ENCODE measurements around the gene PTPRA.

Gene PTPRA

GRCh38 chr20:3080939-3081388 is 207.7 kb downstream of the PTPRA start:
- Histone ChIP-seq H3K27ac (ENCODE audit: low read depth in 2 of 2, low read length in 2 of 2) (no peak overlapping the region), H3K9ac (ENCODE audit: low read depth in 1 of 2, low read length in 2 of 2) (no peak overlapping the region), H3K9me3 (ENCODE audit: control insufficient read depth in 2 of 2, low read length in 2 of 2) (no peaks in the 10 kb centered on the region), H3K4me1 (ENCODE audit: control insufficient read depth in 2 of 2, insufficient read depth in 2 of 2, low read length in 2 of 2) (no peaks in the 10 kb centered on the region), H3K4me3 (ENCODE audit: low read length in 2 of 2) (no peak overlapping the region), H3K27me3 (ENCODE audit: control insufficient read depth in 2 of 2, insufficient read depth in 2 of 2, low read length in 2 of 2) (peaks cover 30 to 33% of the 10 kb centered on the region in 2 donors), H3K36me3 (ENCODE audit: control insufficient read depth in 2 of 2, insufficient read depth in 2 of 2, low read length in 2 of 2) (no peaks in the 10 kb centered on the region)

GRCh38 chr20:3081641-3082040 is 208.4 kb downstream of the PTPRA start:
- Histone ChIP-seq H3K27me3 (ENCODE audit: control insufficient read depth in 2 of 2, insufficient read depth in 2 of 2, low read length in 2 of 2) (peaks cover 30 to 32% of the 10 kb centered on the region in 2 donors), H3K9me3 (ENCODE audit: control insufficient read depth in 2 of 2, low read length in 2 of 2) (no peaks in the 10 kb centered on the region), H3K4me3 (ENCODE audit: low read length in 2 of 2) (no peak overlapping the region), H3K27ac (ENCODE audit: low read depth in 2 of 2, low read length in 2 of 2) (no peak overlapping the region), H3K4me1 (ENCODE audit: control insufficient read depth in 2 of 2, insufficient read depth in 2 of 2, low read length in 2 of 2) (no peaks in the 10 kb centered on the region), H3K36me3 (ENCODE audit: control insufficient read depth in 2 of 2, insufficient read depth in 2 of 2, low read length in 2 of 2) (no peaks in the 10 kb centered on the region), H3K9ac (ENCODE audit: low read depth in 1 of 2, low read length in 2 of 2) (no peak overlapping the region)

- H3K27me3 ChIP-seq (ENCODE audit: control insufficient read depth in 2 of 2, insufficient read depth in 2 of 2, low read length in 2 of 2): peaks cover 29 to 30% of the 10 kb centered on the region in 2 donors
- no peak overlapping the region for H3K27ac ChIP-seq (ENCODE audit: low read depth in 2 of 2, low read length in 2 of 2)
- no peak overlapping the region for H3K9ac ChIP-seq (ENCODE audit: low read depth in 1 of 2, low read length in 2 of 2)
- no peaks in the 10 kb centered on the region for H3K4me1 ChIP-seq (ENCODE audit: control insufficient read depth in 2 of 2, insufficient read depth in 2 of 2, low read length in 2 of 2)
- no peaks in the 10 kb centered on the region for H3K9me3 ChIP-seq (ENCODE audit: control insufficient read depth in 2 of 2, low read length in 2 of 2)
- H3K36me3 ChIP-seq (ENCODE audit: control insufficient read depth in 2 of 2, insufficient read depth in 2 of 2, low read length in 2 of 2): no peaks in the 10 kb centered on the region
- H3K4me3 ChIP-seq (ENCODE audit: low read length in 2 of 2): peak overlapping the region in 1 of 2 donors; percentile 7
These were observed 209.1 kb downstream of the PTPRA start for GRCh38 chr20:3082306-3082951.

- Histone ChIP-seq H3K27ac (ENCODE audit: low read depth in 2 of 2, low read length in 2 of 2) (no peak overlapping the region), H3K9ac (ENCODE audit: low read depth in 1 of 2, low read length in 2 of 2) (no peak overlapping the region), H3K27me3 (ENCODE audit: control insufficient read depth in 2 of 2, insufficient read depth in 2 of 2, low read length in 2 of 2) (peaks cover 29 to 30% of the 10 kb centered on the region in 2 donors), H3K36me3 (ENCODE audit: control insufficient read depth in 2 of 2, insufficient read depth in 2 of 2, low read length in 2 of 2) (no peaks in the 10 kb centered on the region), H3K9me3 (ENCODE audit: control insufficient read depth in 2 of 2, low read length in 2 of 2) (no peaks in the 10 kb centered on the region), H3K4me1 (ENCODE audit: control insufficient read depth in 2 of 2, insufficient read depth in 2 of 2, low read length in 2 of 2) (no peaks in the 10 kb centered on the region), H3K4me3 (ENCODE audit: low read length in 2 of 2) (no peak overlapping the region)
These were observed 210.0 kb downstream of the PTPRA start for GRCh38 chr20:3082955-3083952.

GRCh38 chr20:3084283-3084985 is 211.2 kb downstream of the PTPRA start, which contains the start of gene AVP:
TSS of gene AVP (minus strand) at chr20:3084724. CDS start at chr20:3084674, 50 bp downstream.
- H3K9ac ChIP-seq (ENCODE audit: low read depth in 1 of 2, low read length in 2 of 2): no peak within 1 kb of the TSS
- H3K4me1 ChIP-seq (ENCODE audit: control insufficient read depth in 2 of 2, insufficient read depth in 2 of 2, low read length in 2 of 2): no peaks in the 10 kb centered on the region
- H3K9me3 ChIP-seq (ENCODE audit: control insufficient read depth in 2 of 2, low read length in 2 of 2): no peaks in the 10 kb centered on the region
- peaks cover 29 to 32% of the 10 kb centered on the region in 2 donors for H3K27me3 ChIP-seq (ENCODE audit: control insufficient read depth in 2 of 2, insufficient read depth in 2 of 2, low read length in 2 of 2)
- no peak within 1 kb of the TSS for H3K27ac ChIP-seq (ENCODE audit: low read depth in 2 of 2, low read length in 2 of 2)
- H3K4me3 ChIP-seq (ENCODE audit: low read length in 2 of 2): no peak within 1 kb of the TSS
- no peaks in the 10 kb centered on the region for H3K36me3 ChIP-seq (ENCODE audit: control insufficient read depth in 2 of 2, insufficient read depth in 2 of 2, low read length in 2 of 2)

- H3K36me3 ChIP-seq (ENCODE audit: control insufficient read depth in 2 of 2, insufficient read depth in 2 of 2, low read length in 2 of 2): no peaks in the 10 kb centered on the region
- H3K4me1 ChIP-seq (ENCODE audit: control insufficient read depth in 2 of 2, insufficient read depth in 2 of 2, low read length in 2 of 2): no peaks in the 10 kb centered on the region
- H3K27ac ChIP-seq (ENCODE audit: low read depth in 2 of 2, low read length in 2 of 2): no peak overlapping the region
- H3K9me3 ChIP-seq (ENCODE audit: control insufficient read depth in 2 of 2, low read length in 2 of 2): no peaks in the 10 kb centered on the region
- no peak overlapping the region for H3K4me3 ChIP-seq (ENCODE audit: low read length in 2 of 2)
- H3K9ac ChIP-seq (ENCODE audit: low read depth in 1 of 2, low read length in 2 of 2): no peak overlapping the region
- peaks cover 31 to 32% of the 10 kb centered on the region in 2 donors for H3K27me3 ChIP-seq (ENCODE audit: control insufficient read depth in 2 of 2, insufficient read depth in 2 of 2, low read length in 2 of 2)
These were observed 211.7 kb downstream of the PTPRA start for GRCh38 chr20:3084986-3085360.

GRCh38 chr20:3085571-3086072 is 212.3 kb downstream of the PTPRA start:
- peaks cover 32 to 37% of the 10 kb centered on the region in 2 donors for H3K27me3 ChIP-seq (ENCODE audit: control insufficient read depth in 2 of 2, insufficient read depth in 2 of 2, low read length in 2 of 2)
- H3K4me1 ChIP-seq (ENCODE audit: control insufficient read depth in 2 of 2, insufficient read depth in 2 of 2, low read length in 2 of 2): no peaks in the 10 kb centered on the region
- no peaks in the 10 kb centered on the region for H3K9me3 ChIP-seq (ENCODE audit: control insufficient read depth in 2 of 2, low read length in 2 of 2)
- H3K4me3 ChIP-seq (ENCODE audit: low read length in 2 of 2): no peak overlapping the region
- no peak overlapping the region for H3K27ac ChIP-seq (ENCODE audit: low read depth in 2 of 2, low read length in 2 of 2)
- H3K36me3 ChIP-seq (ENCODE audit: control insufficient read depth in 2 of 2, insufficient read depth in 2 of 2, low read length in 2 of 2): no peaks in the 10 kb centered on the region
- H3K9ac ChIP-seq (ENCODE audit: low read depth in 1 of 2, low read length in 2 of 2): no peak overlapping the region

GRCh38 chr20:3088031-3088430 is 214.8 kb downstream of the PTPRA start:
- no peak overlapping the region for H3K27ac ChIP-seq (ENCODE audit: low read depth in 2 of 2, low read length in 2 of 2)
- no peaks in the 10 kb centered on the region for H3K4me1 ChIP-seq (ENCODE audit: control insufficient read depth in 2 of 2, insufficient read depth in 2 of 2, low read length in 2 of 2)
- H3K36me3 ChIP-seq (ENCODE audit: control insufficient read depth in 2 of 2, insufficient read depth in 2 of 2, low read length in 2 of 2): no peaks in the 10 kb centered on the region
- peaks cover 20 to 28% of the 10 kb centered on the region in 2 donors for H3K27me3 ChIP-seq (ENCODE audit: control insufficient read depth in 2 of 2, insufficient read depth in 2 of 2, low read length in 2 of 2)
- no peak overlapping the region for H3K9ac ChIP-seq (ENCODE audit: low read depth in 1 of 2, low read length in 2 of 2)
- no peak overlapping the region for H3K4me3 ChIP-seq (ENCODE audit: low read length in 2 of 2)
- H3K9me3 ChIP-seq (ENCODE audit: control insufficient read depth in 2 of 2, low read length in 2 of 2): no peaks in the 10 kb centered on the region
